H1 (cell line): ENCODE data around the gene PIP5K1B. TPM values are rescaled to one million over a fixed set of nuclear protein-coding genes. Genes with fewer than 3 reads are reported as not detected.

ENCODE experiments used
- CTCF ChIA-PET: fragments of 300-600 bp; sonication (Branson Sonifier 250); formaldehyde crosslinking; loops from one replicate; lab custom pipeline; 2021; ENCODE audit not compliant: partially characterized antibody; lab: Charles Lee
- POLR2A ChIA-PET: fragments of 300-600 bp; sonication (Branson Sonifier 250); formaldehyde crosslinking; loops from one replicate; lab custom pipeline; 2021; ENCODE audit warnings: inconsistent platforms; ENCODE audit not compliant: partially characterized antibody; lab: Charles Lee
- DNase-seq, 2 experiments: peaks; one replicate each; pipeline versions ENCODE4 v3.0.0 to v3.0.0-alpha.2; 2010 to 2022; ENCODE audit warnings: low spot score in 2 of 2, low read depth in 1 of 2, mixed read lengths in 1 of 2
- FAIRE-seq: peaks from 2 replicates; lab custom pipeline; 2011; peaks lifted over from hg19 to GRCh38; lab: Jason Lieb, UNC
- H2AFZ ChIP-seq: 2 replicates; pipeline ENCODE4 v1.8.1; 2012; ENCODE audit warnings: low read length, inconsistent platforms
- H2AK5ac ChIP-seq: 2 replicates; pipeline ENCODE4 v1.6.1; 2013; ENCODE audit warnings: low read depth, low read length
- H2BK120ac ChIP-seq: replicated peaks from 2 replicates; pipeline ENCODE3; 2013; ENCODE audit warnings: low read depth, low read length, inconsistent platforms
- H2BK12ac ChIP-seq: 2 replicates; pipeline ENCODE4 v1.6.1; 2013; ENCODE audit warnings: low read depth, low read length
- H2BK15ac ChIP-seq: 2 replicates; pipeline ENCODE4 v1.6.1; 2013; ENCODE audit warnings: low read length
- H2BK20ac ChIP-seq: 2 replicates; pipeline ENCODE4 v1.6.1; 2013; ENCODE audit warnings: low read length
- H2BK5ac ChIP-seq: 2 replicates; pipeline ENCODE4 v1.6.1; 2013; ENCODE audit warnings: low read depth, low read length
- H3K14ac ChIP-seq: 2 replicates; pipeline ENCODE4 v1.6.1; 2013; ENCODE audit warnings: inconsistent platforms; ENCODE audit not compliant: insufficient read length
- H3K18ac ChIP-seq: 2 replicates; pipeline ENCODE4 v1.6.1; 2013; ENCODE audit warnings: low read length; ENCODE audit errors: extremely low read depth
- H3K23ac ChIP-seq: 2 replicates; pipeline ENCODE4 v1.6.1; 2013; ENCODE audit warnings: inconsistent platforms; ENCODE audit not compliant: insufficient read length
- H3K23me2 ChIP-seq: 2 replicates; pipeline ENCODE4 v1.6.1; 2013; ENCODE audit warnings: low read depth, low read length
- H3K27ac ChIP-seq: 2 replicates; pipeline ENCODE4 v1.6.1; 2011; ENCODE audit warnings: low read depth, low read length, inconsistent platforms
- H3K27me3 ChIP-seq, 4 experiments: replicated peaks in 1 of 4; 1 replicate in 1 of 4; 2 replicates in 3 of 4; pipeline versions ENCODE4 v1.6.1 to v1.8.1; 2011 to 2013; ENCODE audit warnings: low read length in 3 of 4, mild to moderate bottlenecking in 3 of 4, inconsistent platforms in 2 of 4, mixed read lengths in 2 of 4, moderate library complexity in 1 of 4; ENCODE audit not compliant: control insufficient read depth in 3 of 4, insufficient read depth in 3 of 4; ENCODE audit errors: extremely low read depth in 1 of 4
- H3K36me3 ChIP-seq, 4 experiments: 2 replicates each; pipeline versions ENCODE4 v1.6.1 to v1.8.1; 2011 to 2013; ENCODE audit warnings: mild to moderate bottlenecking in 4 of 4, low read length in 3 of 4, moderate library complexity in 2 of 4, control low read depth in 1 of 4, inconsistent platforms in 1 of 4; ENCODE audit not compliant: insufficient read depth in 4 of 4, control insufficient read depth in 2 of 4
- H3K4ac ChIP-seq: replicated peaks from 2 replicates; pipeline ENCODE3; 2013; ENCODE audit warnings: low read length, low read depth, mixed read lengths, inconsistent platforms; ENCODE audit not compliant: insufficient read length
- H3K4me1 ChIP-seq, 4 experiments: replicated peaks in 1 of 4; 1 replicate in 1 of 4; 2 replicates in 3 of 4; pipeline versions ENCODE4 v1.6.1 to v1.8.1; 2011 to 2013; ENCODE audit warnings: low read length in 3 of 4, inconsistent platforms in 2 of 4, mixed read lengths in 1 of 4; ENCODE audit not compliant: insufficient read depth in 4 of 4, control insufficient read depth in 3 of 4
- H3K4me2 ChIP-seq, 2 experiments: 2 replicates each; pipeline versions ENCODE4 v1.6.1 to v1.8.1; 2011 to 2013; ENCODE audit warnings: low read depth in 2 of 2, low read length in 2 of 2, control low read depth in 1 of 2, inconsistent platforms in 1 of 2, mild to moderate bottlenecking in 1 of 2; ENCODE audit not compliant: insufficient read depth in 1 of 2
- H3K4me3 ChIP-seq, 4 experiments: fragments of 200-600, 300-600 bp in 1 of 4; sonication (generic), shearing (Covaris generic), sonication (Bioruptor Twin) in 1 of 4; 2 replicates each; pipeline versions ENCODE4 v1.5.1 to v1.8.1; 2011 to 2016; ENCODE audit warnings: low read length in 4 of 4, low read depth in 3 of 4, control low read depth in 2 of 4, inconsistent platforms in 2 of 4, mild to moderate bottlenecking in 2 of 4, mixed read lengths in 1 of 4, moderate library complexity in 1 of 4; ENCODE audit not compliant: insufficient read depth in 2 of 4; ENCODE audit errors: extremely low read depth in 1 of 4
- H3K56ac ChIP-seq: replicated peaks from 2 replicates; pipeline ENCODE3; 2013; ENCODE audit warnings: low read depth, mild to moderate bottlenecking, mixed read lengths, low read length, inconsistent platforms; ENCODE audit not compliant: insufficient read length
- H3K79me1 ChIP-seq: 2 replicates; pipeline ENCODE4 v1.6.1; 2013; ENCODE audit warnings: low read depth, low read length, control low read depth
- H3K79me2 ChIP-seq, 2 experiments: 2 replicates each; pipeline versions ENCODE4 v1.6.1 to v1.8.1; 2012 to 2013; ENCODE audit warnings: low read length in 2 of 2, mild to moderate bottlenecking in 2 of 2, inconsistent platforms in 1 of 2; ENCODE audit not compliant: insufficient read depth in 2 of 2, control insufficient read depth in 1 of 2
- H3K9ac ChIP-seq, 4 experiments: replicated peaks in 1 of 4; 1 replicate in 1 of 4; 2 replicates in 3 of 4; pipeline versions ENCODE4 v1.6.1 to v1.8.1; 2011 to 2013; ENCODE audit warnings: low read depth in 3 of 4, low read length in 3 of 4, control low read depth in 2 of 4, mild to moderate bottlenecking in 2 of 4, moderate library complexity in 2 of 4, inconsistent platforms in 1 of 4; ENCODE audit errors: extremely low read depth in 1 of 4
- H3K9me3 ChIP-seq, 2 experiments: 2 replicates each; pipeline versions ENCODE4 v1.6.1 to v1.8.1; 2012 to 2013; ENCODE audit warnings: mild to moderate bottlenecking in 2 of 2, moderate library complexity in 2 of 2, control low read depth in 1 of 2, inconsistent platforms in 1 of 2, low read depth in 1 of 2, low read length in 1 of 2, mixed read lengths in 1 of 2; ENCODE audit not compliant: insufficient read depth in 2 of 2
- H4K20me1 ChIP-seq, 2 experiments: replicated peaks in 1 of 2; 2 replicates each; pipeline versions ENCODE3 to v1.8.1; 2011 to 2013; ENCODE audit warnings: inconsistent platforms in 2 of 2, low read length in 2 of 2, mild to moderate bottlenecking in 1 of 2; ENCODE audit not compliant: insufficient read depth in 2 of 2, control insufficient read depth in 1 of 2
- H4K5ac ChIP-seq: 2 replicates; pipeline ENCODE4 v1.6.1; 2013; ENCODE audit warnings: low read length, low read depth, mixed read lengths, inconsistent platforms; ENCODE audit not compliant: insufficient read length
- H4K8ac ChIP-seq: 2 replicates; pipeline ENCODE4 v1.8.0; 2013; ENCODE audit warnings: mild to moderate bottlenecking, moderate library complexity, low read length, inconsistent platforms; ENCODE audit not compliant: insufficient read depth; ENCODE audit errors: extremely low read depth
- H4K91ac ChIP-seq: replicated peaks from 2 replicates; pipeline ENCODE3; 2013; ENCODE audit warnings: low read length, mixed read lengths, inconsistent platforms; ENCODE audit not compliant: insufficient read length
- GTF2F1 ChIP-seq: IDR thresholded peaks from 2 replicates; pipeline ENCODE4 v1.6.1; 2012; ENCODE audit warnings: low read depth, low read length, improper control_type of control experiment, borderline replicate concordance
- POU5F1 ChIP-seq: IDR thresholded peaks from 2 replicates; pipeline ENCODE4 v1.6.1; 2011; ENCODE audit warnings: low read depth, mild to moderate bottlenecking, low read length, moderate library complexity
- RFX5 ChIP-seq: IDR thresholded peaks from 2 replicates; pipeline ENCODE4 v1.6.1; 2011; ENCODE audit warnings: low read depth, low read length, improper control_type of control experiment, borderline replicate concordance
- SIRT6 ChIP-seq: IDR thresholded peaks from one replicate; pipeline ENCODE4 v1.7.1; 2012; ENCODE audit warnings: low read length, inconsistent platforms
- SP1 ChIP-seq: IDR thresholded peaks from 2 replicates; pipeline ENCODE4 v1.6.1; 2011; ENCODE audit warnings: low read depth, low read length
- SRF ChIP-seq: IDR thresholded peaks from 2 replicates; pipeline ENCODE4 v1.6.1; 2011; ENCODE audit warnings: mild to moderate bottlenecking, low read depth, low read length, moderate library complexity
- TBP ChIP-seq: IDR thresholded peaks from 2 replicates; pipeline ENCODE4 v1.6.1; 2011; ENCODE audit warnings: low read depth, low read length, improper control_type of control experiment
- TCF12 ChIP-seq: IDR thresholded peaks from 2 replicates; pipeline ENCODE4 v1.6.1; 2011; ENCODE audit warnings: low read depth, mild to moderate bottlenecking, low read length
- USF2 ChIP-seq: IDR thresholded peaks from 2 replicates; pipeline ENCODE4 v1.6.1; 2011; ENCODE audit warnings: low read length, improper control_type of control experiment
- WGBS, 2 experiments: shearing (Covaris generic) in 1 of 2; methylation state at CpG; one replicate each; pipeline versions ENCODE4 v1.1.6 to v1.1.7; 2013 to 2015; ENCODE audit warnings: low lambda C conversion rate in 2 of 2, mixed read lengths in 2 of 2, inconsistent platforms in 1 of 2, low coverage in 1 of 2, missing lambda C conversion rate in 1 of 2; ENCODE audit not compliant: insufficient replicate concordance in 2 of 2, insufficient coverage in 1 of 2, insufficient read length in 1 of 2; ENCODE audit errors: extremely low coverage in 1 of 2, missing lambda C conversion rate in 1 of 2; 5-methylcytosine and 5-hydroxymethylcytosine counted together
- polyA plus RNA-seq, 7 experiments: library from polyadenylated mRNA; depleted of rRNA in 3 of 7; stranded (reverse) in 5 of 7; unstranded in 2 of 7; fragments of >200 nt in 5 of 7; fragments of 200-250 nt in 2 of 7; gene quantifications; 1 replicate in 5 of 7; 2 replicates in 1 of 7; 4 replicates in 1 of 7; pipeline versions ENCODE4 v1.2.1 to v1.2.3, GENCODE V29; 2011 to 2013; ENCODE audit warnings: missing spikeins in 2 of 7, mixed read lengths in 2 of 7
- total RNA-seq: library from RNA; stranded (reverse); fragmentation: NEBNext Ultra II Directional; extraction: Animal tissue kit (Norgen Biotek cat#: 25700); gene quantifications from 2 replicates; pipeline ENCODE4 v1.2.1, GENCODE V29; 2021

The PIP5K1B gene
- total and polyA plus RNA-seq, 2 of the 8 experiments (the other 6 are each of a cell fraction or from before 2014, with no cell fraction given), result 4.7 to 7.7 TPM

DNA sequence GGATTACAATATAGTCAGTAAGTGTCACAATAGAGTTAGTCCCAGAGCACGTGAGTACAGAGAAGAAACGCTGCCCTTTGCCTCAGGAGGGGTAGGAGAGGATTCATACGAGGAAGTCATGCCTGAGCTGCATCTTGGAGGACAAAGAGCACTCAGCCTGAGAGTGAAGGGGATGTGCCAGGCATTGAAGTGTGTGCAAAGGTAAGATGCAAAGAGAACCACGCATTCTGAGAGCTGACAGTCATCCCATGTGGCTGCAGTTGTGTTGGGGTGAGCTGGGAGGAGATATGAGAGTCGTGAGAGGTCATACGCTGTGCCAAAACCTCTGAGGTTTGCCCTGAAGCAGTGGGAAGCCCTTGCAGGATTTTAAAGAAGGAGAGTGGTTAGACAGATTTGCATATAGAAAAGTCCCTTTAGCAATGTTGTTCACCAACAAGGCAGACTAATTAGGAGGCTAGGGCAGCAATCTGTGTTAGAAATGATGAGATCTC lies 97.5 kb downstream of the PIP5K1B start:
- no peaks in the 10 kb centered on the region for H3K23me2 ChIP-seq
- WGBS, 2 experiments, result 95% methylated on average over 6 of the region's 6 CpGs; no CpG with 5 or more reads in 1 of the 2 experiments
- no peak overlapping the region for H3K27ac ChIP-seq
- H2BK5ac ChIP-seq, result no peak overlapping the region
- no peaks in the 10 kb centered on the region for H3K79me2 ChIP-seq
- H2BK120ac ChIP-seq, result no peak overlapping the region
- DNase-seq, result no peak
- no peak overlapping the region for H2AFZ ChIP-seq
- no peak for TF ChIP-seq POU5F1
- TF ChIP-seq SRF, result no peak
- TF ChIP-seq TCF12, result no peak
- no peak for TF ChIP-seq RFX5
- TF ChIP-seq SIRT6, result no peak
- TF ChIP-seq TBP, result no peak
- no peak for TF ChIP-seq SP1
- no peak for TF ChIP-seq GTF2F1
- TF ChIP-seq USF2, result no peak
- H2BK15ac ChIP-seq, result no peak overlapping the region
- H3K4me3 ChIP-seq, result no peak overlapping the region
- no peak overlapping the region for H2BK20ac ChIP-seq
- no peak overlapping the region for H3K14ac ChIP-seq
- H3K4ac ChIP-seq, result no peak overlapping the region
- H3K9me3 ChIP-seq, result no peaks in the 10 kb centered on the region
- H4K8ac ChIP-seq, result no peak overlapping the region
- no peak overlapping the region for H2AK5ac ChIP-seq
- no peaks in the 10 kb centered on the region for H4K20me1 ChIP-seq
- H3K79me1 ChIP-seq, result no peaks in the 10 kb centered on the region
- no peak overlapping the region for H3K9ac ChIP-seq
- no peak overlapping the region for H3K23ac ChIP-seq
- ChIA-PET POLR2A (no interaction called here), CTCF (no interaction called here)
- no peak for FAIRE-seq
- no peaks in the 10 kb centered on the region for H3K36me3 ChIP-seq
- peak overlapping the region; percentile 23; the same call in 1 of the 2 replicates for H2BK12ac ChIP-seq
- H4K91ac ChIP-seq, result peak overlapping the region; percentile 7
- peaks cover 0 to 5% (median 0%) of the 10 kb centered on the region in 4 experiments; a peak in 1 of 7 replicates for H3K4me1 ChIP-seq
- H3K4me2 ChIP-seq, result no peak overlapping the region
- H3K27me3 ChIP-seq, result peaks cover 0 to 3% (median 0%) of the 10 kb centered on the region in 4 experiments; a peak in 1 of 7 replicates
- H3K18ac ChIP-seq, result peak overlapping the region; percentile 19; the same call in 1 of the 2 replicates
- no peak overlapping the region for H3K56ac ChIP-seq
- no peak overlapping the region for H4K5ac ChIP-seq
